Fibroblast of the aortic adventitia (primary cell): ENCODE measurements around the gene FFAR2. TPM values are rescaled to one million over a fixed set of nuclear protein-coding genes. Genes with fewer than 3 reads are reported as not detected.

Experiments used
- DNase-seq: peaks from one replicate; pipeline ENCODE4 v3.0.0-alpha.2; 2010; ENCODE audit warnings: low read depth
- H3K4me3 ChIP-seq: 2 replicates; pipeline ENCODE4 v1.5.1; 2011; ENCODE audit warnings: low read depth, mild to moderate bottlenecking, control low read depth, low read length, moderate library complexity
- total RNA-seq: library from RNA; depleted of rRNA; stranded (reverse); fragments of >200 nt; gene quantifications from 2 replicates; pipeline ENCODE4 v1.2.3, GENCODE V29; 2012; ENCODE audit warnings: low replicate concordance
- TF ChIP-seq, protein P1 (sequence below): IDR thresholded peaks from 2 replicates; pipeline ENCODE4 v1.5.1; 2011; ENCODE audit warnings: mild to moderate bottlenecking, low read length, control low read depth, inconsistent platforms; ENCODE audit not compliant: insufficient read depth

FFAR2 gene
- total RNA-seq, 1 donor: not detected

DNA sequence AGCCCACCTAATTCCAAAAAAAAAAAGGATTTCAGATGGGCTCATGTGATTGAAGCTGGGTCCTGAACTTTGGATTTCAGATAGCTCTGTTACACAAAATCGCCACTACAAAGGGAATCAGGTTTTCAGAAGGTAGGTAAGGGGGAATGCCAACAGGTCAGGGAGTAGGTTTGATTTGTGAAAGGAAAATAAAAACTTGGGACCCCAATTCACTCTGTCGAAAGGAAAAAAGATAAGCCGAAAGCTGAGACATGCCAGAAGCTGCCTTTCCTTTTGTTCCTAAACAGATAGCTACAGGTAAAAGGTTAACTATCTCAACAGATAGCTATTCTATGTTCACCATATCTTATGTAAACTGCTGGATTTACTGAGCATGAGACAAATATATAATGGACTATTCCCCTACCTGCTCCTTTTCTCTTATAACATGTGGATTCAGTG, 38.2 kb downstream of the FFAR2 start:
- no peak for DNase-seq
- no peak overlapping the region for H3K4me3 ChIP-seq
- TF ChIP-seq, protein P1, sequence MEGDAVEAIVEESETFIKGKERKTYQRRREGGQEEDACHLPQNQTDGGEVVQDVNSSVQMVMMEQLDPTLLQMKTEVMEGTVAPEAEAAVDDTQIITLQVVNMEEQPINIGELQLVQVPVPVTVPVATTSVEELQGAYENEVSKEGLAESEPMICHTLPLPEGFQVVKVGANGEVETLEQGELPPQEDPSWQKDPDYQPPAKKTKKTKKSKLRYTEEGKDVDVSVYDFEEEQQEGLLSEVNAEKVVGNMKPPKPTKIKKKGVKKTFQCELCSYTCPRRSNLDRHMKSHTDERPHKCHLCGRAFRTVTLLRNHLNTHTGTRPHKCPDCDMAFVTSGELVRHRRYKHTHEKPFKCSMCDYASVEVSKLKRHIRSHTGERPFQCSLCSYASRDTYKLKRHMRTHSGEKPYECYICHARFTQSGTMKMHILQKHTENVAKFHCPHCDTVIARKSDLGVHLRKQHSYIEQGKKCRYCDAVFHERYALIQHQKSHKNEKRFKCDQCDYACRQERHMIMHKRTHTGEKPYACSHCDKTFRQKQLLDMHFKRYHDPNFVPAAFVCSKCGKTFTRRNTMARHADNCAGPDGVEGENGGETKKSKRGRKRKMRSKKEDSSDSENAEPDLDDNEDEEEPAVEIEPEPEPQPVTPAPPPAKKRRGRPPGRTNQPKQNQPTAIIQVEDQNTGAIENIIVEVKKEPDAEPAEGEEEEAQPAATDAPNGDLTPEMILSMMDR: no peak

DNA sequence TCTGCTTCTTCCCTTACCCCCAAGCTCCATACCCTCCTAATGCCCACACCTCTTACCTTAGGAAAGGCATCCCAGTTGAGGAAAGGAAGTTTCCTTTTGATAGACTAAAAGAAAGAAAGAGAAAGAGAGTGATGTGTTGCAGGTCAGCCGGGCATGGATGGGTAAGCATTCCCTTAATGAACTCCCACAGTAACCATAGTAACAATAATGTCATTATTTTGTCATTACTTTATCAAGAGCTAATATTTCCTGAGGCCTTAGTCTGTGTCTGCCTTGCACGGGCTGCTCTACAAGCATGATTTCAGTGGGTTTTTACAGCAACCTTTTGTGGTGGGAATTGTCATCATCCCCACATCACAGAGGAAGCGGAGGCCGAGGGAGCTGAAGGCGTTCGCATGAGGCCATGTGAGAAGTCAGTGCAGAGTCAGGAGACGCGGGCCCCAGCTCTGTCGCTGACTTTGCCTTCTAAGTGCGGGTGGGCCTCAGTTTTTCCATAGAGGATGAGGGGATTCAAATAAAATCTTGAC, 39.7 kb downstream of the FFAR2 start:
- no peak for DNase-seq
- TF ChIP-seq, protein P1: no peak
- H3K4me3 ChIP-seq: no peak overlapping the region

GRCh38 chr19:35488677-35489076, 40.6 kb downstream of the FFAR2 start:
- no peak for DNase-seq
- TF ChIP-seq, protein P1: no peak

GRCh38 chr19:35490364-35490763, 42.3 kb downstream of the FFAR2 start, which contains the start of gene KRTDAP:
Gene KRTDAP, minus strand, starts transcription at chr19:35490464. Its CDS starts 22 bp downstream, at chr19:35490442.
- no peak for DNase-seq
- TF ChIP-seq, protein P1: no peak
- no peak within 1 kb of the TSS for H3K4me3 ChIP-seq

More at GRCh38 chr19:35488677-35489076, 40.6 kb downstream of the FFAR2 start:
- no peak overlapping the region for H3K4me3 ChIP-seq

DNA sequence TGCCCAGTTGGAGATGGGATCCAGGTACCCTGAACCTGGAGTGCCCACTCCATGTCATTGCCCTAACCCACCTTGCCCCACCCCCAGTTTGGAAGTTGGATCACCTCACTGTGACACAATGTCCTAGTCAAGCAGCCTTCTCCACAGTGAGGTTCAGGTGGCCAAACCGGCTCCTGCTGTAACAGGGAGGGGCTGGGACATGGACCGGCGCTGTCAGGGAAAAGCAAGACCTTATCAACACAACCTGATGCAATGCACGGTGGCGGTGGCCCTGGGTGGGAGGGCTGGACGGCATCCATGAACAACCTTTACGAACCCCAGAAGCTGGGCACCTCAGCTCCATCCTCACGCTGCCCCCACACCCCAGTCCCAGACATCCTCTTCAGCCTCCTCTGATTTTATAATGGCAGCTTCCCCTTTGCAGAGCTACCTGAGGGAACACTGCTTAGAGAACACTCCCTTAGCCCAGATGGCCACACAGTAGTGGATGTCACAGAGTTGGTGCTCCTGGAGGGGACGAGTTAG, 43.8 kb downstream of the FFAR2 start:
- TF ChIP-seq, protein P1: no peak
- no peak overlapping the region for H3K4me3 ChIP-seq
- no peak for DNase-seq

DNA sequence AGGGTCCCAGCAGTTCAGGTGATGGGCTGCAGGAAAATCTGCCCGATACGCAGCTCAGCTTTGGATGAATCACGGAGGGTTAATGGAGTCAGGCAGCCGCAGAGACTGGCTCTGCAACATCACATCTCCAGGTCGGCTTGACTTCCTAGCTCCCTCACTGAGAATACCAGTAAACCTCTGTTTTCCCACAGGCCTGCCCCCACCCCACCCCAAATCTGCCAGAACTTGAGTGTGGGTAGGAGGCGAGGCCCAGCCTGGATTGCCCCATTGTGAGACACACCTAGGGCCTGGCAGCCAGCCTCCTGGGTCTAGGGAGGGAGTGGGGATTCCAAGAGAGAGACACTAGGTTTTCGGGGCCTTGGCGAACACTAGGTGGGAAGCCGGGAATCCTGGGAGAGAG, 45.9 kb downstream of the FFAR2 start:
- TF ChIP-seq, protein P1: no peak
- H3K4me3 ChIP-seq: no peak overlapping the region
- no peak for DNase-seq
